ENCODE results near the gene NPNT.

DNA sequence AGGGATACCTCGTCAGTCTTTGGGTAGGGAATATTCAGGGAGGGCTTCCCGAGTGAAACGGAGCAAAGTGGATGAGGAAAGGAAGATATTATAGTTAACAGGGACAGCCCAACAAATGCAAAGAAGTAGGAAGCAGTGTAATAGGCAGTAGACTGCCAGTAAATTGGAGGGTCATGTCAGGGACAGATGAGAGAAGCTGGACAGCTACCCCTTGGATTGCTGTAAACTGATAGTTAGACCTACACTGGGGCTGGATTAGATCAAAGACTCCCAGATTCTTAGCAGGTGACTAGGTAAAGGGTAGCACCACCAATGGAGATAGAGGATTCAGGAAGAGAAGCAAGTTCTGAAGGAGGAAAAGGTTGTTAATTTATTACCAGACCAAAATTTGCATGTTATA lies 48.0 kb downstream of the NPNT start:
- TF ChIP-seq CTCF (IDR thresholded peaks at IDR 0.05; ENCODE audit: insufficient read depth, low read depth, low read length) (no peak), EZH2 (IDR thresholded peaks at IDR 0.05; ENCODE audit: insufficient read depth, low read length) (no peak)
